ENCODE measurements around the gene PHPT1. TPM values are rescaled to one million over a fixed set of nuclear protein-coding genes. Genes with fewer than 3 reads are reported as not detected.

Gene PHPT1
- total RNA-seq, 1 donor from 2014 or later, result 215 TPM

GRCh38 chr9:136825295-136826187, 23.7 kb upstream of the PHPT1 start:
- Mint-ChIP-seq H3K9me3 (ENCODE audit: unreplicated experiment) (no peaks in the 10 kb centered on the region), H3K4me1 (ENCODE audit: low read depth, unreplicated experiment) (no peaks in the 10 kb centered on the region), H3K27me3 (ENCODE audit: low read depth, unreplicated experiment) (no peaks in the 10 kb centered on the region), H3K27ac (ENCODE audit: unreplicated experiment) (no peak overlapping the region), H3K36me3 (ENCODE audit: low read depth, unreplicated experiment) (peaks cover 6% of the 10 kb centered on the region), H3K4me3 (ENCODE audit: unreplicated experiment) (no peak overlapping the region)
- Histone ChIP-seq H3K9ac (ENCODE audit: low read length) (no peak overlapping the region), H3K79me2 (ENCODE audit: insufficient read depth, low read length) (peaks cover 29% of the 10 kb centered on the region), H3K4me2 (ENCODE audit: low read length) (no peak overlapping the region), H3K4me3 (ENCODE audit: insufficient read depth, low read depth, low read length) (no peak overlapping the region), H3K27me3 (ENCODE audit: insufficient read depth, low read length) (no peaks in the 10 kb centered on the region), H2AFZ (ENCODE audit: low read depth, low read length) (no peak overlapping the region), H3K4me1 (ENCODE audit: insufficient read depth, low read length) (peaks cover 12% of the 10 kb centered on the region), H3K9me3 (ENCODE audit: insufficient read depth, low read depth, low read length) (no peaks in the 10 kb centered on the region), H4K20me1 (ENCODE audit: insufficient read depth, low read length) (peaks cover 32% of the 10 kb centered on the region), H3K27ac (ENCODE audit: low read depth, low read length) (no peak overlapping the region), H3K36me3 (ENCODE audit: insufficient read depth, low read length) (peaks cover 4% of the 10 kb centered on the region)
- no peak for TF ChIP-seq EZH2 (IDR thresholded peaks at IDR 0.05; ENCODE audit: insufficient read depth, low read length)
- TF ChIP-seq, protein P1, sequence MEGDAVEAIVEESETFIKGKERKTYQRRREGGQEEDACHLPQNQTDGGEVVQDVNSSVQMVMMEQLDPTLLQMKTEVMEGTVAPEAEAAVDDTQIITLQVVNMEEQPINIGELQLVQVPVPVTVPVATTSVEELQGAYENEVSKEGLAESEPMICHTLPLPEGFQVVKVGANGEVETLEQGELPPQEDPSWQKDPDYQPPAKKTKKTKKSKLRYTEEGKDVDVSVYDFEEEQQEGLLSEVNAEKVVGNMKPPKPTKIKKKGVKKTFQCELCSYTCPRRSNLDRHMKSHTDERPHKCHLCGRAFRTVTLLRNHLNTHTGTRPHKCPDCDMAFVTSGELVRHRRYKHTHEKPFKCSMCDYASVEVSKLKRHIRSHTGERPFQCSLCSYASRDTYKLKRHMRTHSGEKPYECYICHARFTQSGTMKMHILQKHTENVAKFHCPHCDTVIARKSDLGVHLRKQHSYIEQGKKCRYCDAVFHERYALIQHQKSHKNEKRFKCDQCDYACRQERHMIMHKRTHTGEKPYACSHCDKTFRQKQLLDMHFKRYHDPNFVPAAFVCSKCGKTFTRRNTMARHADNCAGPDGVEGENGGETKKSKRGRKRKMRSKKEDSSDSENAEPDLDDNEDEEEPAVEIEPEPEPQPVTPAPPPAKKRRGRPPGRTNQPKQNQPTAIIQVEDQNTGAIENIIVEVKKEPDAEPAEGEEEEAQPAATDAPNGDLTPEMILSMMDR (IDR thresholded peaks at IDR 0.05; ENCODE audit: insufficient read depth, low read depth, low read length), result no peak
- DNase-seq (ENCODE audit: low read depth) (no peak), FAIRE-seq (no peak)

- H3K36me3 Mint-ChIP-seq (ENCODE audit: low read depth, unreplicated experiment), result peaks cover 6% of the 10 kb centered on the region
- no peak overlapping the region for H2AFZ ChIP-seq (ENCODE audit: low read depth, low read length)
- H3K27ac ChIP-seq (ENCODE audit: low read depth, low read length), result no peak overlapping the region
- H3K27me3 Mint-ChIP-seq (ENCODE audit: low read depth, unreplicated experiment), result no peaks in the 10 kb centered on the region
- H3K4me1 ChIP-seq (ENCODE audit: insufficient read depth, low read length), result peaks cover 8% of the 10 kb centered on the region
- TF ChIP-seq, protein P1 (IDR thresholded peaks at IDR 0.05; ENCODE audit: insufficient read depth, low read depth, low read length), result no peak
- no peak for TF ChIP-seq EZH2 (IDR thresholded peaks at IDR 0.05; ENCODE audit: insufficient read depth, low read length)
- H3K4me2 ChIP-seq (ENCODE audit: low read length), result no peak overlapping the region
- peaks cover 24% of the 10 kb centered on the region for H3K79me2 ChIP-seq (ENCODE audit: insufficient read depth, low read length)
- no peaks in the 10 kb centered on the region for H3K9me3 Mint-ChIP-seq (ENCODE audit: unreplicated experiment)
- peaks cover 29% of the 10 kb centered on the region for H4K20me1 ChIP-seq (ENCODE audit: insufficient read depth, low read length)
- DNase-seq (ENCODE audit: low read depth) (no peak), FAIRE-seq (no peak)
- no peaks in the 10 kb centered on the region for H3K4me1 Mint-ChIP-seq (ENCODE audit: low read depth, unreplicated experiment)
- no peak overlapping the region for H3K9ac ChIP-seq (ENCODE audit: low read length)
- no peaks in the 10 kb centered on the region for H3K27me3 ChIP-seq (ENCODE audit: insufficient read depth, low read length)
- H3K4me3 ChIP-seq (ENCODE audit: insufficient read depth, low read depth, low read length), result no peak overlapping the region
- H3K4me3 Mint-ChIP-seq (ENCODE audit: unreplicated experiment), result no peak overlapping the region
- H3K9me3 ChIP-seq (ENCODE audit: insufficient read depth, low read depth, low read length), result no peaks in the 10 kb centered on the region
- H3K27ac Mint-ChIP-seq (ENCODE audit: unreplicated experiment), result no peak overlapping the region
- H3K36me3 ChIP-seq (ENCODE audit: insufficient read depth, low read length), result peaks cover 4% of the 10 kb centered on the region
These were observed 23.0 kb upstream of the PHPT1 start for GRCh38 chr9:136826188-136826541.

All from astrocyte (in vitro differentiated cells and primary cell).